GM13977 (cell line): ENCODE data around the gene FAT1.

Source experiments
- DNase-seq: peaks from one replicate; pipeline ENCODE4 v3.0.0; 2012; ENCODE audit warnings: low spot score
- CTCF ChIP-seq: IDR thresholded peaks from 2 replicates; pipeline ENCODE4 v1.5.1; 2012; ENCODE audit warnings: mild to moderate bottlenecking, control low read depth; ENCODE audit not compliant: insufficient read depth; ENCODE audit errors: extremely low read depth, missing control alignments
- in situ Hi-C: fragments of 300-500 bp; cut with MboI; formaldehyde crosslinking; loops from one replicate; pipeline ENCODE4 v1.12.0; 2022; ENCODE audit warnings: low sequenced_read_pairs, low pct_unique_long_range_greater_than_20kb, mixed read lengths, inconsistent platforms; ENCODE audit not compliant: unreplicated experiment

Gene FAT1

GRCh38 chr4:186749611-186750281, 26.1 kb upstream of the FAT1 start:
- no peak for TF ChIP-seq CTCF
- no peak for DNase-seq
- in situ Hi-C loops = no loop called here

- DNase-seq = no peak
- TF ChIP-seq CTCF = no peak
- in situ Hi-C loops = no loop called here
Measured at GRCh38 chr4:186746581-186746980, 22.9 kb upstream of the FAT1 start.

GRCh38 chr4:186743261-186743660, 19.6 kb upstream of the FAT1 start:
- no peak for DNase-seq
- TF ChIP-seq CTCF = no peak
- in situ Hi-C loops = no loop called here

- in situ Hi-C loops = no loop called here
- no peak for TF ChIP-seq CTCF
- DNase-seq = no peak
Measured at GRCh38 chr4:186740822-186741221, 17.2 kb upstream of the FAT1 start.

GRCh38 chr4:186739802-186740434, 16.3 kb upstream of the FAT1 start:
- no peak for DNase-seq
- in situ Hi-C loops = no loop called here
- TF ChIP-seq CTCF = no peak

GRCh38 chr4:186739317-186739716, 15.7 kb upstream of the FAT1 start:
- DNase-seq = no peak
- no peak for TF ChIP-seq CTCF
- in situ Hi-C loops = no loop called here
